MV-4-11 (cell line): ENCODE data around the gene SULT1A2.
"Not testable (repeated sequence)": the region's sequence is repeated elsewhere in the genome, so short reads cannot be mapped to it uniquely, and the experiment has no call there.

ENCODE experiments used
- DNase-seq: peaks from one replicate; lab custom pipeline; 2025; lab: John Stamatoyannopoulos, UW

The SULT1A2 gene

GRCh38 chr16:28596840-28597691 is at the start of gene SULT1A2:
SULT1A2 (minus strand) TSS chr16:28597050; CDS start chr16:28595930, 1,120 bp downstream.
- DNase-seq: peak; percentile 75

GRCh38 chr16:28639959-28640358 is 43.1 kb upstream of the SULT1A2 start:
- DNase-seq: peak; percentile 30

- DNase-seq: peak; percentile 3
Observed at GRCh38 chr16:28638359-28638758, 41.5 kb upstream of the SULT1A2 start.

- DNase-seq: not testable (repeated sequence)
Observed at GRCh38 chr16:28637765-28638164, 40.9 kb upstream of the SULT1A2 start, which contains the start of gene NPIPB8. NPIPB8 (plus strand) TSS chr16:28638065; CDS start chr16:28638361, 296 bp downstream.

GRCh38 chr16:28636093-28636823 is 39.4 kb upstream of the SULT1A2 start:
- DNase-seq: not testable (repeated sequence)

GRCh38 chr16:28630905-28631304 is 34.1 kb upstream of the SULT1A2 start:
- DNase-seq: not testable (repeated sequence)

- DNase-seq: no peak
Observed at GRCh38 chr16:28623172-28623711, 26.4 kb upstream of the SULT1A2 start.

- DNase-seq: not testable (repeated sequence)
Observed at GRCh38 chr16:28622532-28623171, 25.8 kb upstream of the SULT1A2 start.

- DNase-seq: no peak
Observed at GRCh38 chr16:28621481-28622155, 24.8 kb upstream of the SULT1A2 start.

GRCh38 chr16:28620316-28620715 is 23.5 kb upstream of the SULT1A2 start:
- not testable (repeated sequence) for DNase-seq

- DNase-seq: peak; percentile 75
Observed at GRCh38 chr16:28617874-28618273, 21.0 kb upstream of the SULT1A2 start.

GRCh38 chr16:28616636-28617035 is 19.8 kb upstream of the SULT1A2 start:
- peak; percentile 59 for DNase-seq

GRCh38 chr16:28616224-28616577 is 19.4 kb upstream of the SULT1A2 start:
- DNase-seq: not testable (repeated sequence)

- peak; percentile 20 for DNase-seq
Observed at GRCh38 chr16:28615486-28616223, 18.8 kb upstream of the SULT1A2 start.

- not testable (repeated sequence) for DNase-seq
Observed at GRCh38 chr16:28614561-28614960, 17.7 kb upstream of the SULT1A2 start.

GRCh38 chr16:28613912-28614311 is 17.1 kb upstream of the SULT1A2 start:
- not testable (repeated sequence) for DNase-seq

- DNase-seq: not testable (repeated sequence)
Observed at GRCh38 chr16:28612359-28613280, 15.8 kb upstream of the SULT1A2 start.

- DNase-seq: no peak
Observed at GRCh38 chr16:28610595-28611191, 13.8 kb upstream of the SULT1A2 start.
